22Rv1 (cell line): ENCODE measurements around the gene TM9SF4.
"Not testable (repeated sequence)": the region's sequence is repeated elsewhere in the genome, so short reads cannot be mapped to it uniquely, and the experiment has no call there.

Experiments used
- H3K27ac ChIP-seq: fragments of 450-650 bp; 2 replicates; pipeline ENCODE4 v1.5.1; 2017
- ZFX ChIP-seq: fragments of 450-650 bp; IDR thresholded peaks from 2 replicates; pipeline ENCODE4 v1.6.1; 2017; ENCODE audit warnings: antibody characterized with exemption, borderline replicate concordance
- TF ChIP-seq, protein P1 (sequence below): fragments of 450-650 bp; IDR thresholded peaks from 2 replicates; pipeline ENCODE4 v1.5.1; 2017; ENCODE audit warnings: mild to moderate bottlenecking

Gene TM9SF4

DNA sequence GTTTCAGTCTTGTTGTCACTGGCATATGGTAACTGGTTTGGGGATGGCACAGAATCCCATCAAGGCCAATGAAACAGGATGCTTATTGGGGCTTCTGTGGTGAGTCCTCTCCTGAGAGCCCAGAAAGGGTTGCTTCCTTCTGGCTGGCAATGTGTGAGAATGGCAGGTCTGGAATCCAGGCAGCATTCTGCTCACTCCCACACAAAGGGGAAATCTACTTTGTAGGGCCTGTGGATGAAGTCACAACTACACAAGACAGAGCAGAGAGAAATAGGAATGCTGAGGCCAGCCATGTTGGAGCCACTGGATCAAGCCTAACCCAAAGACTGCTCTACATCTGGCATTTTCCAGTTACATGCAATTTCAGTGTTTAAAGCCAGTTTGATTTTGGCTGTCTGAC lies 82.4 kb downstream of the TM9SF4 start:
- no peak overlapping the region for H3K27ac ChIP-seq
- TF ChIP-seq, protein P1, sequence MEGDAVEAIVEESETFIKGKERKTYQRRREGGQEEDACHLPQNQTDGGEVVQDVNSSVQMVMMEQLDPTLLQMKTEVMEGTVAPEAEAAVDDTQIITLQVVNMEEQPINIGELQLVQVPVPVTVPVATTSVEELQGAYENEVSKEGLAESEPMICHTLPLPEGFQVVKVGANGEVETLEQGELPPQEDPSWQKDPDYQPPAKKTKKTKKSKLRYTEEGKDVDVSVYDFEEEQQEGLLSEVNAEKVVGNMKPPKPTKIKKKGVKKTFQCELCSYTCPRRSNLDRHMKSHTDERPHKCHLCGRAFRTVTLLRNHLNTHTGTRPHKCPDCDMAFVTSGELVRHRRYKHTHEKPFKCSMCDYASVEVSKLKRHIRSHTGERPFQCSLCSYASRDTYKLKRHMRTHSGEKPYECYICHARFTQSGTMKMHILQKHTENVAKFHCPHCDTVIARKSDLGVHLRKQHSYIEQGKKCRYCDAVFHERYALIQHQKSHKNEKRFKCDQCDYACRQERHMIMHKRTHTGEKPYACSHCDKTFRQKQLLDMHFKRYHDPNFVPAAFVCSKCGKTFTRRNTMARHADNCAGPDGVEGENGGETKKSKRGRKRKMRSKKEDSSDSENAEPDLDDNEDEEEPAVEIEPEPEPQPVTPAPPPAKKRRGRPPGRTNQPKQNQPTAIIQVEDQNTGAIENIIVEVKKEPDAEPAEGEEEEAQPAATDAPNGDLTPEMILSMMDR: no peak
- TF ChIP-seq ZFX: no peak

DNA sequence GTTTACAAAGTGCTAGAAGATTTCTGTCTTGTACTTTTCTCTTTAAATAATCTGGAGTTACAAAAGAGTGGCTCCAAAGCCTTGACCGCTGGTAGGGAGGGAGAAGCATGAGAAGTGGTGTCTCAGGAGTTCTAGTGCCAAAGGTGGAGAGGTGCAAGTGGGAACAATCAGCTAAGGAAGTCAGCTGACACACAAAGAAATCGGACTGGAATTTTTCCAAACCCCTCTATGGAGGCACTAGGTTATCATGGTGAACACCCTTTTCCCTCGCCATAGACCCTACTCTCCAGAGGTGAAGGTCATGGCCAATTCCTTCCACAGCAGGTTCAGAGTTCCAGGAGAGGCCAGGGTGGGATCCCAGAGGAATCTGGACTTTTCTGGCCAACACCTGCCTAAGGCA lies 83.2 kb downstream of the TM9SF4 start:
- H3K27ac ChIP-seq: no peak overlapping the region
- TF ChIP-seq, protein P1: no peak
- TF ChIP-seq ZFX: no peak

DNA sequence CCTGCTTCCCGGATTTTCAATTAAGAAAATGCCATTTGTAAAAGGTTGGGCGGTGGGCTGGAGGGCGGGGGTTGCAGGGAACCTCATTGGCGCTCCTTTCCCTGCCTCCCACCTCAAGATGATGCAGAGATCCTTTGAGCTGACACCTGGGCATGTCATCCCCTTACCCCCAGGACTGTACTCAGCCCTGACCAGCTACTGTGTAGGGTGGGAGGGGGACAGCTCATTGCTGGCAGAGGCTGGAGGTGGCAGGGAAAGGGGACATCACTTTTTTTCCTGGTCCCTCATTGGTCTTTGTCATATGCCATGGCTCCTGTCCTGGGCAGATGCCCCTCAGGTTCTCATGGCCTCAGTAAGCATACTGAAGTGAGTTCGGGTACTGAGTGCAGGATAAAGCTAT lies 83.8 kb downstream of the TM9SF4 start:
- not testable (repeated sequence) for H3K27ac ChIP-seq

DNA sequence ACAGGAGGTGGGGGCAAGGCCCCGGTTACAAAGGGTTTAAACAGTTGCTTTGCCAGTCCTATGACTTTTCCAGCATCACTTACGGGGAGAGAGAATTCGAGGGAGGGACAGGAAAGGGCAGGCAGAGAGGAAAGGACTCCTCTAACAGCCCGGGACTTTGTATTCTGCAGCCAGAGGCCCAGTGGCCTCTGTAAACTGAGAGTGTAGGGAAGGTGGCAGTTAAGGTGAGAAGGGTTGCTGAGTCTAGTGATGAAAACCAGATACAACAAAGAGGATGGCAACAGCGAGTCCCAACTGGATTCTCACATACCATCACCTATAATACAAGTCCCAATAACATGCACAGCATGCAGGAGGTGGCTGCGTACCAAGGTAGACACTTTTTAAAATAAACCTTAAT lies 84.5 kb downstream of the TM9SF4 start:
- H3K27ac ChIP-seq: no peak overlapping the region
- no peak for TF ChIP-seq ZFX
- TF ChIP-seq, protein P1: no peak

DNA sequence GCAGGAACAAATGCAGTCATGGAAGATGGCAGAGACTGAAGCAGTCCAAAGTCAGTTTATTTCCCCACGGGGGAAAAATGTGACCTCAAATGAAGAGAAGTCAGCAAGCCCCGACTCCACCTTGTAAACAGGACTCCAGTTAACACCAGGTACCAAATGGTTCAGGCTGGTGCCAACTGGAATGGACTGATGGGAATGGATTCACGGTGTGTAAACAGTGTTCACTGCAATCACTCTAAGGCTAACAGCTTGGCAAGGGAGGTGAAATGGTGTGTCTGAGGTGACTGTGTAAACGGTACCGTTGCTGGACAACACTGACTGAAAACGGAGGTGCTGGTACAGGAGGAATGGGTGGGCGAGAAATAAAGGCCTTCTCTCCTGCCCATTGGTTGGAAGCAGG lies 86.1 kb downstream of the TM9SF4 start:
- TF ChIP-seq ZFX: no peak

DNA sequence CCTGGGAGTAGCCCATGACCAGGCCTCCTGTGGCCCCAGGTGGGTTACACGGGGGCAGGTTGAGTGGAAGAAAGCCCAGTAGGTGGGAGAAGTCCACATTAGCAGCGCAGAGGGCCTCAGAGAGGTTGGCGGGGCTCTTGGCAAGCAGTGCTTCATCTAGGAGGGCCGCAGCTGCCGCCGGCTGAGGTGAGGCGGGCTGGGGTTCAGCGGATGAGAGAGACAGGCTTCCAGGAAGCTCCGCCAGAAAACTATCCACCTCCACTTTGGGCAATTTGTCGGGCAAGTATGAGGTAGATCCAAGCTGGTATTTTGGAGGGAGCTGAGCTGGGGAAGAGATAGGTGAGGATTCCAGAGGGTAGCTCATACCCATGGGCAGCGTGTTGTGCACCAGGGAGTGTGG lies 87.1 kb downstream of the TM9SF4 start:
- H3K27ac ChIP-seq: not testable (repeated sequence)

More for the DNA sequence above, 86.1 kb downstream of the TM9SF4 start:
- H3K27ac ChIP-seq: no peak overlapping the region

DNA sequence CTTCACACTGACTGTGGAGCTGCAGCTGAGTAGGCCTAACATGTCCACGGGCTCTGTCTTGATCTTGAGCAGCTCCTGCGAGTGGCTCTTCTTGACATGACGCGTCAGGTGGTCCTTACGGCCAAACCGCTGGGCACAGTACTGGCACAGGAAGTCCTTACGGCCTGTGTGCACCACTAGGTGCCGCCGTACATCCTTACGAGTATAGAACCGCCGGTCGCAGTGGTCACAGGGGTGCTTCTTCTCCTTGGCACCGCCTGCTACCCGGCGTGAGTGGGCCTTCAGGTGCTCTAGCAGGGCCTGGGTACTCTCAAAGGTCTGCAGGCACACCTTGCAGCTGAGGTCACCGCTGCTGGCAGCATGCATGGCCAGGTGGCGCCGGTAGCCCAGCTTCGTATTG lies 87.6 kb downstream of the TM9SF4 start:
- TF ChIP-seq, protein P1: peak; percentile 10; the same call in 1 of the 2 replicates
- not testable (repeated sequence) for H3K27ac ChIP-seq

DNA sequence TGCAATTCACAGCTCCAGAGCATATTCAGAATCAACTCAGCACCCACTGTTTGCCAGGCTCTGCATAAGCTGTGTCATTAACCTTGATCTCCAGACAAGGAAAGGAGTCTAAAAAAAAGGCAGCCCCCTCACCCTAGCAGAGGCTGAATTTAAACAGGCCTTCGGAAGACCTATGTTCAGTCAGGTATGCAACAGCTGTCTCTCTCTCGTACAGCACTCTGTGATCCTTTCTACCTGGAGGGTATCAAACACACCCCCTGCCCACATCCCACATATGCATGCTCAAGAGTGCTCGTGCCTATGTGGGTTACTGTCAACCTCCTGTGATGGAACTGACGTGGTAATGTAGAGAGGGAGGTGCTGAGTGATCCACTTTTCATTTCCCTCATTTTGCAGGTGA lies 89.5 kb downstream of the TM9SF4 start:
- no peak overlapping the region for H3K27ac ChIP-seq
- TF ChIP-seq, protein P1: no peak
- no peak for TF ChIP-seq ZFX

DNA sequence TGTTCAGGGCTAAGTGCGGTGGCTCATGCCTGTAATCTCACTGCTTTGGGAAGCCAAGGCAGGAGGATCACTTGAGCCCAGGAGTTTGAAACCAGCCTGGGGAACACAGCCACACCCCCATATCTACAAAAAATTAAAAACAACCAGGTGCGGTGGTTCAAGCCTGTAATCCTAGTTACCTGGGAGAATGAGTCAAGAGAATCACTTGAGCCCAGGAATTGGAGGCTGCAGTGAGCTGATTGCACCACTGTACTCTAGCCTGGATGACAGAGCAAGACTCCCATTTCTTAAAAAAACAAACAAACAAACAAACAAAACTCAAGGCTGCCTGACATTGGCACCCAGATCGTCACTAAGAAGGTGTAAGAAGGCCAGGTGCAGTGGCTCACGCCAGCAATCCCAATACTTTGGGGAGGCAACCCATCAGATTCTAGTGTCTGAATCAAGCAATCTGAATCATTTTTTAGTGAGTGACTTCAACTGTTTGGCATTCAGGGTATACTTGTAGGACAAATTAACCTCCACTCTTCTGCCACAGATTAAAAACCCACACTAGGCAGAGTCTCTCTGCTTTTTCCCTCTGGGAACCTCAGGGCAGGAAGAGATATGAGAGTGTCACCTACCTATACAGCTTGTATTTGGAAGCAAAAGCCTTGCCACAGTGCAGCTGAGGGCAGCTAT lies 91.9 kb downstream of the TM9SF4 start:
- TF ChIP-seq ZFX: no peak
- TF ChIP-seq, protein P1: no peak
- H3K27ac ChIP-seq: no peak overlapping the region
